Dedifferentiated amniotic fluid mesenchymal stem cell (primary cell): ENCODE measurements around the gene RAMP1.

Experiments
- DNase-seq: peaks from one replicate; pipeline ENCODE4 v3.0.0-alpha.2; 2016; ENCODE audit errors: extremely low spot score

The RAMP1 gene

DNA sequence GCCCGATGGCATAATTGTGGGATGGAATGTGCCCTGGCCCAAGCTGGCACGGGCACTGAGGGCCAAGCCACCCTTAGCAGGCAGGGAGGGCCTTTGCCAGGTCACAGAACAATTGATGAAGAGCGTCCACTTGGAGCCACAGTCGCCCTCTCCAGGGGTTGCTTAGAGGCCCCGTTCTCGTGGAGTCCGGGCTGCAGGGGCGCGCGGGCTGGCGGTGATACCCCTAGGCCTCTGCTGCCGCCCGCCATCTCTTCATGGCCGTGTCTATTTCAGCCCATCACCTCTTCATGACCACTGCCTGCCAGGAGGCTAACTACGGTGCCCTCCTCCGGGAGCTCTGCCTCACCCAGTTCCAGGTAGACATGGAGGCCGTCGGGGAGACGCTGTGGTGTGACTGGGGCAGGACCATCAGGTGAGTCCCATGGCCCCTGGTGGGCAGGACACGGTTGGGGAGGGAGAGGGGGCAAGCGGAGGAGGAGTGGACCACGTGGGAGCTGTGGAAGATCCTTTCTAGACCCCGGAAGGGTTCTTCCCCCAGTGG is 17.6 kb downstream of the RAMP1 start:
- no peak for DNase-seq

DNA sequence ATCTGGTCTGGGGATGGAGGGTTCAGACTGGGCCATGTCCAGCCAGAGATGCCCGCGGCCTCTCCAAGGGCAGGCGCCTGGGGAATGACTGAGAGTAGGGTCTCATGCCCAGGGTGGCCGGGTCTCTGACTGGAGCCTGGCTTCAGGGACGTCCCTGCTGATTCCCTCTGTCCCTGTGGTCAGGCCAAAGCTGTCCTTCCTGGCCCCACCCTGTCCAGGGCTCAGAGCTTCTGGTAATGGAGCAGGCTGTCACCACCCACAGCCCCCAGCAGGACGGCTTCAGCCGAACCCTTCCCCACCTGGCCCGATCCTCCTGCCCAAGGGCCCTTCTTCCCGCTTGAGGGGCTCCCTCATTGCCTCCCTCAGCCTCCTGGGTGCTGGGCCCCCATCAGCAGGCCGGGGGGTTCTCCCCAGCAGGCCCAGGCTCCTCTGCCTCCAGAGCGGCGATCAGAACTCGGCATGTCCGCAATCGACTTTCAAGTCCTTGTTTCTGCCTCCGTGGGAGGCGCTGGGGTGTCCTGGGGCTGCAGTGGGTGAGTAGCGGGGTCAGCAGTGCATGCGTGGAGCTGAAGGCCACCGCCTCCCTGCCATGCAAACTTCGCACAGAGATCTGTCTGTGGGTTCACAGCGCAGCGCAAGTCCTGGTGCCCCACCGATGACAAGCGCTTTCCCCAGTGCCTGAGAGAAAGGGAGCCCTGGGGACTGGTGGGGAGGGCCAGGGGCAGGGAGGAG is 18.3 kb downstream of the RAMP1 start:
- DNase-seq = no peak

DNA sequence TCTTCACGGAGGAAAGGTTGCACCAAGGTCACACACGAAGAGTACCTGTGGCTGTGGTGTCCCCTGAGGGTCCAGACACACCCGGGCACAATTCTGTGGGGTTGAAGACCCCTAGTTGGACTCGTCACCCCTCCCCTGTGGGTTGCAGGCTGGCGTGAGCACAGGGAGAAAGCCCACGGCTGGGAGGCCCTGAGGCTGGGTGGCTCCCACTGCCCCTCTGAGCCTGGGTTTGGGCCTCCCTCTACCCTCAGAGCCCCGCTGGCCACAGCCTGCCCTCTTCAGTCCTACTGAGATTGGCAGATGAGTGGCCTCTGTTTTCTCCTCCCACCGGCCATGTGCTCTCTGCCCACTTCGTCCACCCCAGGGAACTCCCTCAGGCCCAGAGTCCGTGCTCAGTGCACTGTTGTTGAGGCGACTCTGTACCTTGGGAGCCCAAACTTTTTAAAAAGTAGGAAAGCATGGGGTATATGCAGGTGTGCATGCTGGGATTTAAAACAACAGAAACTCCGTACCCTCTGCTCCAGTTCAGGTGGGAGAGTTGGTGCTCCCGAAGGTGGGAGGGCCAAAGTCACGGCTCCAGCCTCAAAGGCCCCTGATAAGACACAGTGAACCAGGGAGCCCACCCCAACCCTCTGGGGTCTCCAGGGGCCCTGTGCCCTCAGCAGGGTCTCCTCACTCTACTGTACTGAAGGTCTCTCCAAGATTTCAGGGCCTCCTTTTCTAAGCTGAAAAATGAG is 19.1 kb downstream of the RAMP1 start:
- no peak for DNase-seq

DNA sequence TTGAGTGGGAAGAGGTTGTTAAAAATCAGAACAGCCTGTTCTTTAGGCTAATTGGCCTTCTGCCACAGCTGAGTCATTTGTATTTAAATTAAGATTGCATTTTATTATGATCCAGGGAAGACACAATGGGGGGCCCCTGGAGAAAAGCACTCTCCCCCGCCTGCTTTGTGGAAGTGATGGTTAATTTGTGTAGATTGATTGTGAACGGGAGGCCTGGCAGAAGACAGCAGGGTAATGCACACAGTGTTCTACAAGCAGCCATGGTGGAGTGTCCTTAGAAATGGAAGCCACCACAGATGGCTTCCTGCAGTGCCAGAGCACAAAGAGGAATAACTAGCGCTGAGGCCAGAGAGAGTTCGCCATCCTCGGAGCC is 19.6 kb downstream of the RAMP1 start:
- no peak for DNase-seq

DNA sequence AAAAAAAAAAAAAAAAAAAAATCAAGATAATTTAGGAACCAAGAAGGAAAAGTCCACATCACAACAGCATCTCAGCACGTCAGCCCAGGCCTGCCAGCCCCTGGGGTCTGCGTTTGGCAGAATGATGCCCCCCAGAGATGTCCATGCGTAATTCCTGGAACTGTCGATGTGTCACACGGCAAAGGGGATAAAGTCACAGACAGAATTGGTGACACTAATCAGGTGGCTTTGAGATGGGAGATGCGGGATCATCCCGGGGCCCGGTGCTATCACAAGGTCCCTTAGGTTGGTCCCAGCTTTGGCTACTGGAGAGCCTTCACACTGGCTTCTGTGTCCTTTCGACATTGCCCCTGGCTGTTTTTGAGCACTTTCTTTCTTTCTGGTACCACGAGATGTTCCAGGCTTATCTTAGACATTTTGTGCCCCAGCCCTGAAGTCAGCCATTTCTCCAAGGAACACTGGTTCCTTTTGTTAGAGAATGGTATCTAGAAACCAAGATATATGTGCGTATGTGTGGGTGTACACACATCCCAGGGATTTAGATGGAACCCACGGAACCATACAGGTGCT is 20.7 kb downstream of the RAMP1 start:
- DNase-seq = no peak

DNA sequence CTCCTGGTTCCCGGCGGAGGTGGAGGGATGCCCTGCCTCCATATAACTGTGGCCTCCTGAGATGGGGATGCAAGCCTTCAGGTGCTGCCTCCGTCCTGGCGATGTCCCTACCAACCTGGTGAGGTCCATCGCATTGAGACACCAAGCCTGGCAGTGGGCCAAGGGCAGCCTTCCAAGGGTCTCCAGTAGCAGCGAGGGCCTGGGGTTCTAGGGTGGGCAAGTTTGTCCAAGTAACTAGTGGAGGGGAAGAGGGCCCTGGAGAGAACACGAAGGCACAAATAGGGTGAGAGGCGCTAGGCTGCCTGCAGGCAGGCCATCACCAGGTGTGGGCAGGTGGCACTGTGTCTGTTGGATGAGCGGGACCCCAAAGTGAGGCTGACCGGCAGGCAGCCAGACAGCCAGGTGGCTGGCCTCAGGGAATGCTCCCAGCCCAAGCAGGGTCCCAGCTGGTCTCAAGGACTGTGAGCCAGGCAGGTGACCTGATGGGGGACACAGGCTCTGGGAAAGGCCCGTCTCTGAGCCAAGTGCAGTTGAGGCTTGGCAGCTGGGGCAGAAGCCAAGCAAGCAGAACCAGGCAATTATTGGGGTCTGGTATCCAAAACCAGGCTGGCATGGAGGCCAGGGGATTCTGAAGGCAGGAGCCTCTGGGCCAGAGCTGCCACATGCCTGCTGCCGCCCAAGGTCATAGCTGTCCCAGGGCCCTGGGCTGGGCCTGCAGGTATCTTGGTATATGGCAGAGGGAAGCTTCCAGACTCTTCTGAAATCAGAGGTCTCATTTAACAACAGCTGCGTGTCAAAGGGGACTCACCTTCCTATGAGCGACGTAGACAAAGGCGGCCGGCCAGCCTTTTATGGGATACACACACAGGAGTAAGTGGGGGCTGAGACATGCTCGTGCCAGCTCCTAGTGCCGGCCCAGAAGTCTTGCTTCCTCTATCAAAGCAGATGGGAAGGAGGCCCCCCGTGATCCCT is 23.4 kb downstream of the RAMP1 start:
- no peak for DNase-seq

DNA sequence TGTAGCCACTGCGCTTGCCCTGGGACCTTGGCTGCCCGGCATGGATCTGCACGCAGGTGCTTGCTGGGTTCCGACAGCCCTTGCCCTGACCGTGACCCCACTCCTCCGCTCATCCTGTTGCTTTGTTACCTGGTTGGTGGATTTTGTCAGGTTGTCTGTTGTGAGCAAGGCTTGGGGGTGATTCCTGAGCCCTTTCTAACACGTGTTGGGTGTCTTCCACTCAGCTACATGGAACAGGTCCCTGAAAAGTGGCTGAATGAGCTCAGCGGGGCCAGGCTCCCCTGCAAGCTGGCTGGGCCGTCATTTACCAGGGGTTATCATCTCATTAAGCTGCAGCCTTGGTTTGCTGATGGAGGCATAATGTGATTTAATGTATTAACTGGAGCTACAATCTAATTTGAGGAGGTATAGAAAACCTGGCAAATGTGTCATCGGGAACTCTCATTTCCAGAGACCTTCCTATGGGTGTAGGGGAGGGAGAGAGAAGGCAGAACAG is 24.6 kb downstream of the RAMP1 start:
- DNase-seq = no peak

DNA sequence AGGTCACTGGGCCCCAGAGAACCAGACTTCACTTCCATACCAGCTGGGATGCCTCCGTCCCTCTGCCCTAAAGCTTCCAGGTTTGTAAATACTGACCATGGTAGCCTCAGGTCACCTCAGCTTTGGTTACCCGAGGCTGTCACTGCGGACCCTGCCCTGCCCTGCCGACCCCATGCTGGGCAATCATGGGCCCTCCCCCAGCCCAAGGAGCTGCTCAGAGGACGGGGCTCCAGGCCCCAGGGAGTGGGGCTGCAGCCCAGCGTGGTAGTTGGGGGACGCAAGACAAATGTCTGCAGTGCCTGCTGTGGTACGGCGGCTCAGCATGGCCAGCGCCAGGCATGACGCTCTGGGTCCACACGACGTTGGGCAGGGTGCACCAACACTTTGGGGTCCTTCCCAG is 25.3 kb downstream of the RAMP1 start:
- DNase-seq = no peak

DNA sequence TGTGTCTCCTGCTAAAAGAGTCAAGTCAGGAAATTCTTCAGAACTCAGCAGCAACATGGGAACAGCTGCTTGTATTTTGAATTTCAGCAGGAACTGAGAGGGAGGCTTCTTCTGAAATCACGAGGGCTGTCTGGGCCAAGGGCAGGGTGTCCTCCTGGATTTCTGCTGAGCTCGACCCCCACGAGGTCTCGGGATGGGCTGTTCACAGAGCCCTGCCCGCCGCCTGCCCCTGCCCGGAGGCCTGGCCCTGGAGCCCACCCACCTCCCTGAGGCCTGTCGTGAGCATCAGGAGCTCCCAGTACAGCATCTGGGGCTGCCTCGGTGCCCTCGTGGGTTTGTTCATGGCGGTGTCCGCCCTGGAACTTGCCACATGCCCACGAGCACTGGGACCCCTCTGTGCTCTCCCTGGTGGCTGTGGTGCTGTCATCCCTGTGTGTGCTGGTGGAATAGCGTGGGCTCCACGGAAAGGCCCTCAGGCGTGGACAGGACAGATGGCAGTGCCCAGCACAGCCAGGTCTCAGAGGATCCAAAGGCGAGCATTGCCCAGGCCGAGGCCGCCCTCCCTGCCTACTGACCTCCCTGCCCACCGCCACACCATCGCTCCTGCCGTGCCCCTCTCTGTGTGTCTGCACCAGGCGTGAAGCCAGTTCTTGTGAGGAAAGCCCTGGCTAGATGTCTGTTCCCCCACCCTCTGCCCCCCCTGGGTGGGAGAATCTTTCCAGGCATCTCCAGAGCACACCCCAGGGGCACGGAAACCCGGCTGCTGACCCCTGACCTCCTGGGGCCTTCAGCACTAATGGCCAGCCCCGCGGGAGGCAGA is 25.9 kb downstream of the RAMP1 start:
- DNase-seq = no peak

DNA sequence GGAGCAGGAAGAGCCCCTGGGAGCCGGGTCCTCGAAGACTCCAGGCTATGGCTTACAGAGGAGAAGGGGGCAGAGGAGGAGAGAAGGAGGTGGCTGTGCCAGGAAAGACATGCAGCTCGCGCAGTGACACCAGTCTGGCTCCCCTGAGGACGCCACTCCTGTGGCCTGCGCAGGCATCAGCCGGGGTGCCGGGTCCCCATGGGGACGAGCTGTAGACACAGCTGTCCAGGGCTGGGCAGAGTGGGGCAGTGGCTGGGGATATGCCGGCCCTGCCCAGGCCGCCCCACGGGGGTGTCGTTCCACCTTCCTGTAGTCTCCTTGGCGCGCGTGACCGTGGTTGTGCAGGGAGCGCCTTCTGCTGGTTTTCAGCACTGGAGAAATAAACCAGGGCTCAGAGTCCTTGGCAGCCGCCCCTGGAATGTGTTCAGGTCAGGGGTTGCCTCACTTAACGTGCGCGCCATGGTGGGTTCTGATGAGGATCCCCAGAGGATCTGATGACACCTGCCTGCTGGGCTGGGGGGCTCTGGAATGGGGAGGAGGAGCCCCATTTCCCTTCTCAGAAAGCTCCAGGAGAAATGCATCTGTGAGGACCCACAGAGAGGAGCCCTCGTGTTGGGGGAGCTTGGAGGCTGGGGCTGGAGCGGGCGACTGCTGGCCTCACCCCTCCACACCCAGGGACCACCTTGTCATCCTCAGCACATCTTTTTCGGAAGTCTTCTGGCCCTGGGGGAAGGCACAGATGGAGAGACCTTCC is 26.7 kb downstream of the RAMP1 start:
- no peak for DNase-seq

DNA sequence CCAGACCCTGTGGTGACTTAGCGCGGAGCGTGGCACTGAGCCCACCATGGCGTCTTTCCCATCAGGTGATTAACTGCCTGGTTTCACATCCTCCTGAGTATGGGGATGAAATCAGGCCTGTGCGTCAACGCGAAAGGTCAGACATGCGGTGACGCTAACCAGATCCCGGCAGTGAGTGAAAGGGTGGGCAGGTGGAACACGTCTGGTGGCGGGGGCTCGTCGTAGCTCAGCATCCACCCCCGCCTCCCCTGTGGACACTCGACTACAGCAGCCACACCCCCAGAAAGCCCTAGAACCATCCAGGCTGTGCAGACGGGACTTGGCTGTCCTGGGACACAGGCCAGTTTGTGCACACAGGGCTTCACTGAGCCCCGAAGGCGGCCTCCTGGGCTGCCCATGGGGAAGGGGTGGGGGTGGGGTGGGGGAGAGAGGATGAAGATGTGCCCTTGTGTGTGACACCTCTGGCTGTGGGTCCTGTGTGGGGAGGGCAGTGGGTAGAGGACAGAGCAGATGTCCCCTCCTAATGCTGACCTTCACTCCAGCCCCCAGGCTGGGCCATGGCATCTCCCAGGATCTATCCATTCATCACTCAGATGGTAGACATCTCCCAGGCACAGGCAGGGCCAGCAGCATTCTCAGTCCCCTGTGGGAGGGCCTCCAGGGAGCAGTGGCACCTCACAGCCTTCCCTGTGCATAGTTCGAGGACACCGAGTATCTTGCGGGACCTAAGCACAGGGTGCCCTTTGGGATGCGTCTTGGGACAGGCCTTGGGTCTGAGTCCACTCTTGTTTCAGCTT is 27.5 kb downstream of the RAMP1 start:
- DNase-seq = no peak

DNA sequence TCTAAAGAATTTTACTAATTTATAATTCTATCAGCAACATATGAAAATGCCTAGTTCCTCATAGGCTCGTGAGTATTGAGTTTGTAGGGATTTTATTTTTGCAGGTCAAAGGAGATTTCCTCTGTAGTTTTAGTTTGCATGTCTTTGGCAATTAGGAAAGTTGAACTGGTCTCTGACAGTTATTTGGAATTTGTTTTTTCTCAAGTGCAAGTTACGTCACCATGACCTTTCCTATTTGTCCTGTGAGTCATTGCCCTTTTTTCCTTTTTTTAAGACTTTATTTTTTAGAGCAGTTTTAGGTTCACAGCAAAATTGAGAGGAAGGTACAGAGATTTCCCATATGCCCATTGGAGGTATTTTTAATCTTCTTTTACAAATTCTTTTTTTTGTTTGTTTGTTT is 29.0 kb downstream of the RAMP1 start:
- peak; percentile 49 for DNase-seq

DNA sequence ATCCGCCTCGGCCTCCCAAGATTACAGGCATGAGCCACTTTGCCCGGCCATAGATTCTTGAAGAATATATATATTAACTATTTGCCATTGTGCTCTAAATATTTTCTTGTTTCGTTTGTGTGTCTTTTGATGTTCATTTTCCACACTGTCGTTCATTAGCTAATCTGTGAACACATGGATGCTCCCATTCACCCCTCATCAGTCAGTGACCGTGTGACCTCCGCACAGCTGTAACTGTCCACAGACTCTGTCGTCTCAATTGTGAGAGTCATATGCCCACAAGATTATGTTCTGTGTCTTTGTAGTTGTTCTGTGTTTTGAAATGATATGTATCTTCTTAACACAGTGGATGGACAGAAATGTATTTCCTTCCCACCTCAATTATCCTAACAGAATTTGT is 29.6 kb downstream of the RAMP1 start:
- no peak for DNase-seq

DNA sequence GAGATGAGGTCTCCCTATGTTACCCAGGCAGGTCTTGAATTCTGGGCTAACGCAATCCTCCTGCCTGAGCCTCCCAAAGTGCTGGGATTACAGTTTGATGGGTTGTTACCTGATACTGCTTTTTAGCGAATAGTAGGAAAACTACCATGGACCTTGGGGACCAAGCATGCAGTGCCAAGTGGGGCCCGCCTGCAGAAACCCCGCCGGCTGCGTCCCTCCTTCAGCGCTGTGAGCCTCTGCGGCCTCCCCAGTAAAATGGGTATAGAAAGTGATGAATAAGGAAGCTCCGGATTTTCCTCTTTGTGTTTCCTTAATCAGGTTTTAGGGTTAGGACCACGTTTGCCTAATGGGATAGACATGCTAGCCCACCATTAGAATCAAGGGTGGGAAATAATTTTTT is 30.4 kb downstream of the RAMP1 start:
- no peak for DNase-seq

DNA sequence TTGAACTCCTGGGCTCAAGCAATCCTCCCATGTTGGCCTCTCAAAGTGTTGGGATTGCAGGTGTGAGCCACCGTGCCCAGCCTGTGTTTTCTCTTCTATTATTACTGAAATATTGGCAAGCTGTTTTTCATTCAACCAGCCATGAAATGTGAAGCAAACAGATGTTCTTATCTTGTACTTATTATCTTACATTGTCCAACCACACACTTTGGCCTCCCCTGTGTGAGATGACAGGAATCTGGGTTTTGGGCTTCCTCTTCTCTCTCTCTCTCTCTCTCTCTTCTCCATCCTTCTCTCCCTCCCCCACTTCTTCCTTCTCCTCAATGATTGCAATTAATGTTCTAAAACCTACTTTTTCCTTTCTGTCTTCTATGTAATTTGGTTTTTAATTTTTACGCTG is 33.1 kb downstream of the RAMP1 start:
- DNase-seq = no peak

DNA sequence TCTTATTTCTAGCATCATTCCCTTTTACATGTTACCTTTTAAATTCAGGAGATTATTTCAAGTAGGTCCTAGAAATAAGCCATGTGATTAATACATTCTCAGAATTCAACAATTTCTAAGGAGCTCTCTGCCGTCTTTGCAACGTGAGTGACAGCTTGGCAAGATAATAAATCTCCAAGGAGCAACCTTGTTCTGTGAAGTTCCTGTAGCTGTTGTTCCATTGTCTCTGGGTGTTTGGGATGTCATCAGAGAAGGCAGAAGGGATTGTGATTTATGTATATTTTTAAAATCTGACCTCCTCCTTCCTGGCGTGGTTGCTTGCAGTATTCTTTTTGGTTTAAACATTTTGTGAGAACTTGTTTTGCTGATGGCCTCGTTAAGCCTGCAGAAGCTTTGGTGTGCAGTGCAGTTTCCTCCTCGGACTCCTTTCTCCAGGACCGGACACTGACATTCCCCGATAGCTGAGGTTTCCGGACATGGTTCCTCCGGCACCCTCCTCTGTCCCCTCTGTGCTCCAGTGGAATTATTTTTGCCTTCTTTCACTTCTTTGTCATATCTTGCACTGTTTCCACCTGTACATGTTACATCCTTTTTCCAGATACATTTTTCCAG is 33.7 kb downstream of the RAMP1 start:
- no peak for DNase-seq

DNA sequence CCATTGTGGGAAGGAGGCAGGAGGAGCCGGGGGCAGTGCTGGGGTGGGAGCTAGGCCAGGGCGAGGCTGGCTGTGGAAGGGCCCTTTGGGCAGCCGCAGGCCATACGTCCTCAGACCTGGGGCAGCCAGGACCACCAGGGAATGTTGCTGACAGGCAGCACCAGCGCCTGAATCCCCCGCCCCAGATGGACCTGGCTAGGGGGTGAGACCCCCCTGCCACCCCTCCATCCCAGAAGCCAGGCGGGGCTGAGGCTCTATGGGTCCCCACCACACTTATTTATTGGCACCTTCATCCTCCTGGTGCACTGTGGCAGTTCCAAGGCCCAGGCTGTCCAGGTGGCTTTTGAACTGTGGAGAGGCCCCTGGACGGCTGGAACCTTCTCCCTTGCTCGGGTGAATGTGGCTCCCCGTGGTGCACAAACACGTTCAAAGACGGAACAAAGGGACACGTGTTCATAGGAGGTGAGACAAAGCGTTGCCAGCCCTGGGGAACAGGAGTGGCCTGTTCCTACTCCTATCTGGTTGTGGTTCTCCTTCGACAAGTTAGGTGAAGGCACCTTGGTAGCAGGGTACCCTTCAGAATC is 35.1 kb downstream of the RAMP1 start:
- DNase-seq = no peak

DNA sequence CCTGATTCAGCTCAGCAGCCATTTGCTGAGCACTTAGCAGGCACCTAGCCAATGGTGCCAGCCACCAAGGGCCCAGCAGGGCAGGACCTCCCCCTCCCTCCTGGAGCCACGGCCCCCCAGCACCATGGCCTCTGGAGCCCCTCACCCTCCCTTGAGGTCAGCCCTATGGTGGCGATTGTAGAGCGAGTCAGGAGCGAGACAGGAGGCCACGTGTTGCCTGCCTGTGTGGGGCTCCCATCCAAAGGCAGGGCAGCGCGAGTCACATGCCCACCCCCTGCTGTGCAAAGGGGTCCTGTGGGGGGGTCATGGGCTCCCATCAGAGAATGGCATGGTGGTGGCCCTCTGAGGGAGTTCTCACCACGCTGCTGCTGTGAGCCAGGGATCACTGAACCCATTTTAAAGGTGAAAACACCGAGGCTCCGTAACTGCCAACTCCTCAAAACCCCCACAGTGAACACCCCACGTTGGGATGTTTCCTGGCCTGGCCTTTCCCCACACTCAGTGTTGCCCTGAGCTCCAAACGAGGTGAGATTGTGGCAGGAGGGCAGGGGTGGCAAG is 35.6 kb downstream of the RAMP1 start:
- no peak for DNase-seq
